GM23248 (cell line): Measurements from ENCODE around the gene EXOSC5.
"Not testable (repeated sequence)": the region's sequence is repeated elsewhere in the genome, so short reads cannot be mapped to it uniquely, and the experiment has no call there.

Experiments
- EZH2 ChIP-seq: fragments of 200-600 bp; sonication (generic); IDR thresholded peaks from 2 replicates; pipeline ENCODE4 v1.6.1; 2018; ENCODE audit warnings: antibody characterized with exemption, mild to moderate bottlenecking; ENCODE audit not compliant: insufficient read depth, poor library complexity, severe bottlenecking
- EZH2phosphoT487 ChIP-seq: fragments of 200-600 bp; sonication (generic); IDR thresholded peaks from 2 replicates; pipeline ENCODE4 v1.6.1; 2018; ENCODE audit warnings: antibody characterized with exemption, moderate library complexity, mild to moderate bottlenecking, low read depth; ENCODE audit not compliant: insufficient read depth

DNA sequence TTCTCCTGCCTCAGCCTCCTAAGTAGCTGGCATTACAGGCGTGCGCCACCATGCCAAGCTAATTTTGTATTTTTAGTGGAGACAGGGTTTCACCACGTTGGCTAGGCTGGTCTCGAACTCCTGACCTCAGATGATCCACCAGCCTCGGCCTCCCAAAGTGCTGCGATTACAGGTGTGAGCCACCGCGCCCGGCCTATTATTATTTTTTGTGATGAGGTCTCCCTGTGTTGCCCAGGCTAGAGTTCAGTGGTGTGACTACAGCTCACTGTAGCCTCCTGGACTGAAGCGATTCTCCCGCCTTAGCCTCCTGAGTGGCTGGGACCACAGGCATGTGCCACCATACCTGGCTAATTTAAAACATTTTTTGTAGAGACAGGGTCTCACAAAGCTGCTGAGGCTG, 38.2 kb upstream of the EXOSC5 start:
- TF ChIP-seq EZH2, EZH2phosphoT487: not testable (repeated sequence)
